Kidney (tissue), 14 donors: Measurements from ENCODE around the gene PVR. TPM values are rescaled to one million over a fixed set of nuclear protein-coding genes. Genes with fewer than 3 reads are reported as not detected.

Experiments used
- DNase-seq, 5 donors: peaks; one replicate each; pipeline ENCODE4 v3.0.0-alpha.2; 2013 to 2020
- FAIRE-seq: peaks from 2 replicates; lab custom pipeline; 2012; peaks lifted over from hg19 to GRCh38; lab: Jason Lieb, UNC
- H3K27ac ChIP-seq, 2 donors: one replicate each; pipeline ENCODE4 v1.7.0; 2013; ENCODE audit warnings: low read depth in 2 of 2, low read length in 2 of 2, inconsistent platforms in 1 of 2
- H3K27me3 ChIP-seq: one replicate; pipeline ENCODE4 v1.7.1; 2013; ENCODE audit warnings: low read length, inconsistent platforms; ENCODE audit not compliant: control insufficient read depth, insufficient read depth
- H3K36me3 ChIP-seq, 3 donors: one replicate each; pipeline versions ENCODE4 v1.7.0 to v1.7.1; 2013; ENCODE audit warnings: low read length in 3 of 3, control low read depth in 1 of 3, inconsistent platforms in 1 of 3; ENCODE audit not compliant: insufficient read depth in 3 of 3, control insufficient read depth in 2 of 3
- H3K4me1 ChIP-seq, 3 donors: one replicate each; pipeline versions ENCODE4 v1.7.0 to v1.7.1; 2013; ENCODE audit warnings: low read length in 3 of 3, inconsistent platforms in 1 of 3, low read depth in 1 of 3; ENCODE audit not compliant: control insufficient read depth in 2 of 3, insufficient read depth in 2 of 3
- H3K4me3 ChIP-seq, 3 donors: one replicate each; pipeline versions ENCODE4 v1.7.0 to v1.8.1; 2013; ENCODE audit warnings: low read length in 3 of 3, control low read depth in 1 of 3, inconsistent platforms in 1 of 3
- H3K9ac ChIP-seq, 3 donors: one replicate each; pipeline versions ENCODE4 v1.7.0 to v1.7.1; 2013; ENCODE audit warnings: low read length in 3 of 3, control low read depth in 1 of 3, inconsistent platforms in 1 of 3
- H3K9me3 ChIP-seq, 3 donors: one replicate each; pipeline versions ENCODE4 v1.7.0 to v1.7.1; 2013; ENCODE audit warnings: low read length in 3 of 3, control low read depth in 1 of 3, inconsistent platforms in 1 of 3; ENCODE audit not compliant: control insufficient read depth in 2 of 3, insufficient read depth in 1 of 3
- intact Hi-C: fragments of 100-400 bp; cut with DNase I; formaldehyde crosslinking; loops from one replicate; pipeline ENCODE4 v1.11.1; 2022
- polyA plus RNA-seq: library from polyadenylated mRNA; stranded (reverse); fragments of 350-450 nt; fragmentation: Illumina TruSeq; extraction: RNeasy Lipid Tissue Mini Kit (QIAGEN cat#74804); gene quantifications from one replicate; pipeline ENCODE4 v1.2.3, GENCODE V29; 2014; ENCODE audit warnings: low read depth, low replicate concordance; ENCODE audit not compliant: insufficient read depth
- total RNA-seq: library from RNA; stranded (reverse); fragmentation: NEBNext Ultra II Directional; extraction: Animal tissue kit (Norgen Biotek cat#: 25700); gene quantifications from one replicate; pipeline ENCODE4 v1.2.1, GENCODE V29; 2021
- TF ChIP-seq, protein P1 (sequence below): IDR thresholded peaks from 3 replicates; pipeline ENCODE4 v1.5.1; 2012; ENCODE audit warnings: mild to moderate bottlenecking, moderate library complexity, borderline replicate concordance; ENCODE audit not compliant: insufficient read depth; ENCODE audit errors: extremely low read depth
- donor health status: control.
- donor health status: control.
- donor health status: control.
- donor health status: control.
- donor health status: control.
- donor health status: DM: yes; HTN: yes; CAD: no.
- donor health status: Normal renal cell carcinoma (clear cell type).

PVR gene
- total and polyA plus RNA-seq, 2 donors from 2014 or later = 20.7 to 36.4 TPM

DNA sequence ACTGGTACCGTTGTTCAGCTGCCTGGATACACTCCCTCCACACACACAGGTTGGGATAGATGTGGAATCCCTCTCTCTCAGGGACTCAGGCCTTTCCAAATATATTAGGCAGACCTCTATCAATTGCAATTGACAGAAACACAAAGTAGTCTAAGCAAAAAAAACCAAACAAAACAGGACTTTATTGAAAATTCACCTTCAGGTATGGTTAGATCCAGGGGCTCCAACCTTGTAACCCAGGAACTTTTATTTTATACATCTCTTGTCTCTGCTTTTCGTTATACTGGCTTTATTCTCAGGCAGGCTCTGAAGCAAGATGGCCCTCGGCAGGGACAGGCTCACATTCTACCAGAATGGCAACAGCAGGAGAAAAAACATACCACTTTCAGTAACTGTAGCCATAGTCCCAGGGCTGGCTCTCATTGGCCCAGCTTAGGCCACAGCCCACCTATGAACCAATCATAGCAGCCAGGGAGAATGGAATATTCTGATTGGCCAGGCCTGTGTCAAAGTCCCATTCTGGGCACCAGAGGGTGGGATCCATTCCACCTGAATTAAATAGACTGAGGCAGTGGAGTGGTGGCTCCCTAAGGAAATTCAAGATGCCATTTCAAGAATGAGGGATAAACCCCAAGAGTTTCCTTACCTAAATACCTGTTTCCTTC lies 14.5 kb downstream of the PVR start:
- Histone ChIP-seq H3K36me3 (peaks cover 14 to 52% (median 27%) of the 10 kb centered on the region in 3 donors), H3K27ac (no peak overlapping the region), H3K9ac (no peak overlapping the region), H3K4me1 (peaks cover 0 to 6% (median 2%) of the 10 kb centered on the region in 3 donors), H3K27me3 (no peaks in the 10 kb centered on the region), H3K9me3 (no peaks in the 10 kb centered on the region), H3K4me3 (no peak overlapping the region)
- DNase-seq (no peak), FAIRE-seq (no peak)
- TF ChIP-seq, protein P1, sequence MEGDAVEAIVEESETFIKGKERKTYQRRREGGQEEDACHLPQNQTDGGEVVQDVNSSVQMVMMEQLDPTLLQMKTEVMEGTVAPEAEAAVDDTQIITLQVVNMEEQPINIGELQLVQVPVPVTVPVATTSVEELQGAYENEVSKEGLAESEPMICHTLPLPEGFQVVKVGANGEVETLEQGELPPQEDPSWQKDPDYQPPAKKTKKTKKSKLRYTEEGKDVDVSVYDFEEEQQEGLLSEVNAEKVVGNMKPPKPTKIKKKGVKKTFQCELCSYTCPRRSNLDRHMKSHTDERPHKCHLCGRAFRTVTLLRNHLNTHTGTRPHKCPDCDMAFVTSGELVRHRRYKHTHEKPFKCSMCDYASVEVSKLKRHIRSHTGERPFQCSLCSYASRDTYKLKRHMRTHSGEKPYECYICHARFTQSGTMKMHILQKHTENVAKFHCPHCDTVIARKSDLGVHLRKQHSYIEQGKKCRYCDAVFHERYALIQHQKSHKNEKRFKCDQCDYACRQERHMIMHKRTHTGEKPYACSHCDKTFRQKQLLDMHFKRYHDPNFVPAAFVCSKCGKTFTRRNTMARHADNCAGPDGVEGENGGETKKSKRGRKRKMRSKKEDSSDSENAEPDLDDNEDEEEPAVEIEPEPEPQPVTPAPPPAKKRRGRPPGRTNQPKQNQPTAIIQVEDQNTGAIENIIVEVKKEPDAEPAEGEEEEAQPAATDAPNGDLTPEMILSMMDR = no peak
- intact Hi-C loops = loop anchor here (5.0 kb wide), 1 partner anchor 86 kb away; no protein-coding TSS in a partner anchor

- Histone ChIP-seq H3K27ac (no peak overlapping the region), H3K4me1 (peaks cover 0 to 6% (median 2%) of the 10 kb centered on the region in 3 donors), H3K27me3 (no peaks in the 10 kb centered on the region), H3K4me3 (no peak overlapping the region), H3K36me3 (peaks cover 14 to 49% (median 24%) of the 10 kb centered on the region in 3 donors), H3K9me3 (no peaks in the 10 kb centered on the region), H3K9ac (no peak overlapping the region)
- intact Hi-C loops = no loop called here
- TF ChIP-seq, protein P1 = no peak
- FAIRE-seq = no peak
- DNase-seq = no peak
Measured at GRCh38 chr19:44660081-44660480, 16.4 kb downstream of the PVR start.

GRCh38 chr19:44661205-44661604 lies 17.5 kb downstream of the PVR start:
- DNase-seq (peak in 1 of 5 donors; percentile 46), FAIRE-seq (no peak)
- Histone ChIP-seq H3K4me3 (no peak overlapping the region), H3K9ac (no peak overlapping the region), H3K36me3 (peaks cover 12 to 42% (median 23%) of the 10 kb centered on the region in 3 donors), H3K27ac (no peak overlapping the region), H3K9me3 (no peaks in the 10 kb centered on the region), H3K4me1 (peaks cover 0 to 6% (median 2%) of the 10 kb centered on the region in 3 donors), H3K27me3 (no peaks in the 10 kb centered on the region)
- TF ChIP-seq, protein P1 = no peak
- intact Hi-C loops = no loop called here
